SK-N-SH (cell line): Measurements from ENCODE around the gene GRIN2A.

ENCODE experiments used
- EZH2phosphoT487 ChIP-seq: fragments of 200-600 bp; sonication (generic); IDR thresholded peaks from 2 replicates; pipeline ENCODE4 v1.6.1; 2017; ENCODE audit warnings: low read depth, mixed run types, mild to moderate bottlenecking, antibody characterized with exemption, moderate library complexity, borderline replicate concordance
- GABPA ChIP-seq: IDR thresholded peaks from 2 replicates; pipeline ENCODE4 v1.4.0; 2012; ENCODE audit warnings: low read depth, mild to moderate bottlenecking
- GATA2 ChIP-seq: sonication (generic); formaldehyde crosslinking; IDR thresholded peaks from 2 replicates; pipeline ENCODE4 v1.5.0; 2020; ENCODE audit warnings: mild to moderate bottlenecking, missing genetic modification reagents
- MXI1 ChIP-seq: IDR thresholded peaks from 2 replicates; pipeline ENCODE4 v1.6.1; 2012; ENCODE audit warnings: mild to moderate bottlenecking, low read depth, low read length, improper control_type of control experiment
- NFIC ChIP-seq: IDR thresholded peaks from 2 replicates; pipeline ENCODE4 v1.4.0; 2012; ENCODE audit warnings: borderline replicate concordance
- POLR2AphosphoS5 ChIP-seq: IDR thresholded peaks from 2 replicates; pipeline ENCODE4 v1.6.1; 2012; ENCODE audit warnings: low read depth, low read length
- RAD21 ChIP-seq: IDR thresholded peaks from 2 replicates; pipeline ENCODE4 v1.6.1; 2012; ENCODE audit warnings: mild to moderate bottlenecking, low read length
- SMC3 ChIP-seq: IDR thresholded peaks from 2 replicates; pipeline ENCODE4 v1.6.1; 2012; ENCODE audit warnings: low read depth, low read length, improper control_type of control experiment
- TCF12 ChIP-seq: IDR thresholded peaks from 2 replicates; pipeline ENCODE4 v1.4.0; 2012
- TEAD4 ChIP-seq: IDR thresholded peaks from 2 replicates; pipeline ENCODE4 v1.4.0; 2012; ENCODE audit warnings: mild to moderate bottlenecking, borderline replicate concordance; ENCODE audit not compliant: insufficient read depth
- YY1 ChIP-seq: IDR thresholded peaks from 2 replicates; pipeline ENCODE4 v1.4.0; 2012; ENCODE audit warnings: low read depth, mild to moderate bottlenecking
- TF ChIP-seq, protein P1 (sequence below): fragments of 200-600 bp; sonication (generic); IDR thresholded peaks from 2 replicates; pipeline ENCODE4 v1.6.1; 2017; ENCODE audit warnings: antibody characterized with exemption, mild to moderate bottlenecking, moderate library complexity
- TF ChIP-seq, protein P2 (sequence below): IDR thresholded peaks from 2 replicates; pipeline ENCODE4 v1.6.1; 2012; ENCODE audit warnings: mild to moderate bottlenecking, low read depth, low read length, moderate library complexity
- TF ChIP-seq, protein P3 (sequence below): IDR thresholded peaks from 2 replicates; pipeline ENCODE4 v1.4.0; 2012; ENCODE audit warnings: low read depth

DNA sequence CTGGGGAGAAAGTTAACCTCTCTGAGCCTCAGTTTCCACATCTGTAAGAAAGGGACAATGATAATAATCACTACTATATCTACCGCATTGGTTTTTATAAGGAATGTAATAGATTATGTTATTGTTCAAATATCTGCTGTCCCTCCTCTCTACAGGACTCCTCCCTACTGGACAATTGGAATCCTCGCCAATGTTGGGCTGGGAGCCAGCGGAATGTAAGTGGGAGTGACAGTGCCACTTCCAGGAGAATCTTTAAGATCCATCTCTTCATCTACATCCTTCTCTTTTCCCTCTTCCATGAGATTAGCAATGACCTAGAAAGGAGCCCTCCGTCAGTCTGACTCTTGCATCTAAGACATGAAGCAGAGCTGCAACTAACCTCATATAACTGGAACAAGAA, 95.1 kb downstream of the GRIN2A start:
- TF ChIP-seq, protein P1, sequence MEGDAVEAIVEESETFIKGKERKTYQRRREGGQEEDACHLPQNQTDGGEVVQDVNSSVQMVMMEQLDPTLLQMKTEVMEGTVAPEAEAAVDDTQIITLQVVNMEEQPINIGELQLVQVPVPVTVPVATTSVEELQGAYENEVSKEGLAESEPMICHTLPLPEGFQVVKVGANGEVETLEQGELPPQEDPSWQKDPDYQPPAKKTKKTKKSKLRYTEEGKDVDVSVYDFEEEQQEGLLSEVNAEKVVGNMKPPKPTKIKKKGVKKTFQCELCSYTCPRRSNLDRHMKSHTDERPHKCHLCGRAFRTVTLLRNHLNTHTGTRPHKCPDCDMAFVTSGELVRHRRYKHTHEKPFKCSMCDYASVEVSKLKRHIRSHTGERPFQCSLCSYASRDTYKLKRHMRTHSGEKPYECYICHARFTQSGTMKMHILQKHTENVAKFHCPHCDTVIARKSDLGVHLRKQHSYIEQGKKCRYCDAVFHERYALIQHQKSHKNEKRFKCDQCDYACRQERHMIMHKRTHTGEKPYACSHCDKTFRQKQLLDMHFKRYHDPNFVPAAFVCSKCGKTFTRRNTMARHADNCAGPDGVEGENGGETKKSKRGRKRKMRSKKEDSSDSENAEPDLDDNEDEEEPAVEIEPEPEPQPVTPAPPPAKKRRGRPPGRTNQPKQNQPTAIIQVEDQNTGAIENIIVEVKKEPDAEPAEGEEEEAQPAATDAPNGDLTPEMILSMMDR: no peak
- TF ChIP-seq, protein P2, sequence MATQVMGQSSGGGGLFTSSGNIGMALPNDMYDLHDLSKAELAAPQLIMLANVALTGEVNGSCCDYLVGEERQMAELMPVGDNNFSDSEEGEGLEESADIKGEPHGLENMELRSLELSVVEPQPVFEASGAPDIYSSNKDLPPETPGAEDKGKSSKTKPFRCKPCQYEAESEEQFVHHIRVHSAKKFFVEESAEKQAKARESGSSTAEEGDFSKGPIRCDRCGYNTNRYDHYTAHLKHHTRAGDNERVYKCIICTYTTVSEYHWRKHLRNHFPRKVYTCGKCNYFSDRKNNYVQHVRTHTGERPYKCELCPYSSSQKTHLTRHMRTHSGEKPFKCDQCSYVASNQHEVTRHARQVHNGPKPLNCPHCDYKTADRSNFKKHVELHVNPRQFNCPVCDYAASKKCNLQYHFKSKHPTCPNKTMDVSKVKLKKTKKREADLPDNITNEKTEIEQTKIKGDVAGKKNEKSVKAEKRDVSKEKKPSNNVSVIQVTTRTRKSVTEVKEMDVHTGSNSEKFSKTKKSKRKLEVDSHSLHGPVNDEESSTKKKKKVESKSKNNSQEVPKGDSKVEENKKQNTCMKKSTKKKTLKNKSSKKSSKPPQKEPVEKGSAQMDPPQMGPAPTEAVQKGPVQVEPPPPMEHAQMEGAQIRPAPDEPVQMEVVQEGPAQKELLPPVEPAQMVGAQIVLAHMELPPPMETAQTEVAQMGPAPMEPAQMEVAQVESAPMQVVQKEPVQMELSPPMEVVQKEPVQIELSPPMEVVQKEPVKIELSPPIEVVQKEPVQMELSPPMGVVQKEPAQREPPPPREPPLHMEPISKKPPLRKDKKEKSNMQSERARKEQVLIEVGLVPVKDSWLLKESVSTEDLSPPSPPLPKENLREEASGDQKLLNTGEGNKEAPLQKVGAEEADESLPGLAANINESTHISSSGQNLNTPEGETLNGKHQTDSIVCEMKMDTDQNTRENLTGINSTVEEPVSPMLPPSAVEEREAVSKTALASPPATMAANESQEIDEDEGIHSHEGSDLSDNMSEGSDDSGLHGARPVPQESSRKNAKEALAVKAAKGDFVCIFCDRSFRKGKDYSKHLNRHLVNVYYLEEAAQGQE: no peak
- TF ChIP-seq YY1: no peak
- TF ChIP-seq GABPA: no peak
- TF ChIP-seq POLR2AphosphoS5: no peak
- no peak for TF ChIP-seq NFIC
- TF ChIP-seq EZH2phosphoT487: no peak
- no peak for TF ChIP-seq TCF12
- no peak for TF ChIP-seq MXI1
- TF ChIP-seq GATA2: no peak
- no peak for TF ChIP-seq RAD21
- TF ChIP-seq TEAD4: no peak
- TF ChIP-seq SMC3: no peak
- TF ChIP-seq, protein P3, sequence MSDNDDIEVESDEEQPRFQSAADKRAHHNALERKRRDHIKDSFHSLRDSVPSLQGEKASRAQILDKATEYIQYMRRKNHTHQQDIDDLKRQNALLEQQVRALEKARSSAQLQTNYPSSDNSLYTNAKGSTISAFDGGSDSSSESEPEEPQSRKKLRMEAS: no peak
